ENCODE measurements around the gene CTSL.
"Not testable (repeated sequence)": the region's sequence is repeated elsewhere in the genome, so short reads cannot be mapped to it uniquely, and the experiment has no call there.

The CTSL gene

GRCh38 chr9:87753313-87753712 is 27.4 kb downstream of the CTSL start:
- no peaks in the 10 kb centered on the region for H3K4me1 Mint-ChIP-seq
- peaks cover 13% of the 10 kb centered on the region for H3K9me3 Mint-ChIP-seq
- H3K27ac Mint-ChIP-seq, result no peak overlapping the region
- no peak overlapping the region for H3K4me3 Mint-ChIP-seq
- H3K27me3 Mint-ChIP-seq (ENCODE audit: low read depth), result peaks cover 7% of the 10 kb centered on the region
- no peaks in the 10 kb centered on the region for H3K36me3 Mint-ChIP-seq (ENCODE audit: low read depth)
- no peak for TF ChIP-seq CTCF (IDR thresholded peaks at IDR 0.05; ENCODE audit: unreplicated experiment in 3 of 3)

GRCh38 chr9:87758330-87758729 is 32.4 kb downstream of the CTSL start:
- H3K27me3 Mint-ChIP-seq (ENCODE audit: low read depth); H3K36me3 Mint-ChIP-seq (ENCODE audit: low read depth): not testable (repeated sequence)
- H3K9me3 Mint-ChIP-seq, result peaks cover 18% of the 10 kb centered on the region

GRCh38 chr9:87759980-87760379 is 34.1 kb downstream of the CTSL start:
- H3K27ac Mint-ChIP-seq; H3K4me1 Mint-ChIP-seq; H3K4me3 Mint-ChIP-seq; H3K36me3 Mint-ChIP-seq (ENCODE audit: low read depth); H3K27me3 Mint-ChIP-seq (ENCODE audit: low read depth): not testable (repeated sequence)
- H3K9me3 Mint-ChIP-seq, result peaks cover 13% of the 10 kb centered on the region

More at GRCh38 chr9:87758330-87758729, 32.4 kb downstream of the CTSL start:
- not testable (repeated sequence) for H3K27ac Mint-ChIP-seq, H3K4me3 Mint-ChIP-seq, H3K4me1 Mint-ChIP-seq

- no peak for TF ChIP-seq CTCF (IDR thresholded peaks at IDR 0.05; ENCODE audit: unreplicated experiment in 3 of 3)
- Mint-ChIP-seq H3K36me3 (ENCODE audit: low read depth) (peaks cover 4% of the 10 kb centered on the region), H3K4me3 (no peak overlapping the region), H3K27ac (no peak overlapping the region), H3K4me1 (peaks cover 5% of the 10 kb centered on the region), H3K9me3 (peaks cover 13% of the 10 kb centered on the region), H3K27me3 (ENCODE audit: low read depth) (peaks cover 4% of the 10 kb centered on the region)
Measured at GRCh38 chr9:87760529-87760928, 34.6 kb downstream of the CTSL start.

- Mint-ChIP-seq H3K27ac (no peak overlapping the region), H3K27me3 (ENCODE audit: low read depth) (peaks cover 4% of the 10 kb centered on the region), H3K4me3 (no peak overlapping the region), H3K36me3 (ENCODE audit: low read depth) (peaks cover 4% of the 10 kb centered on the region), H3K9me3 (peaks cover 13% of the 10 kb centered on the region), H3K4me1 (peaks cover 5% of the 10 kb centered on the region)
- TF ChIP-seq CTCF (IDR thresholded peaks at IDR 0.05; ENCODE audit: unreplicated experiment in 3 of 3), result no peak
Measured at GRCh38 chr9:87763286-87763685, 37.4 kb downstream of the CTSL start.

- no peak overlapping the region for H3K4me3 Mint-ChIP-seq
- H3K36me3 Mint-ChIP-seq (ENCODE audit: low read depth), result no peaks in the 10 kb centered on the region
- TF ChIP-seq CTCF (IDR thresholded peaks at IDR 0.05; ENCODE audit: unreplicated experiment in 3 of 3), result no peak
- H3K27ac Mint-ChIP-seq, result no peak overlapping the region
- peaks cover 7% of the 10 kb centered on the region for H3K9me3 Mint-ChIP-seq
- peaks cover 5% of the 10 kb centered on the region for H3K4me1 Mint-ChIP-seq
- H3K27me3 Mint-ChIP-seq (ENCODE audit: low read depth), result peaks cover 12% of the 10 kb centered on the region
Measured at GRCh38 chr9:87765521-87765920, 39.6 kb downstream of the CTSL start.

- H3K27ac Mint-ChIP-seq, result no peak overlapping the region
- no peaks in the 10 kb centered on the region for H3K9me3 Mint-ChIP-seq
- TF ChIP-seq CTCF (IDR thresholded peaks at IDR 0.05; ENCODE audit: unreplicated experiment in 3 of 3), result no peak
- H3K36me3 Mint-ChIP-seq (ENCODE audit: low read depth), result no peaks in the 10 kb centered on the region
- peaks cover 12% of the 10 kb centered on the region for H3K27me3 Mint-ChIP-seq (ENCODE audit: low read depth)
- H3K4me1 Mint-ChIP-seq, result peaks cover 5% of the 10 kb centered on the region
- H3K4me3 Mint-ChIP-seq, result no peak overlapping the region
Measured at GRCh38 chr9:87766697-87767096, 40.8 kb downstream of the CTSL start.
